ENCODE measurements around the gene TRMT2A. TPM values are rescaled to one million over a fixed set of nuclear protein-coding genes. Genes with fewer than 3 reads are reported as not detected.

TRMT2A gene
- total and polyA plus RNA-seq, 2 of the 8 experiments (the other 6 are each of a cell fraction or from before 2014, with no cell fraction given): 44.9 to 50.3 TPM

DNA sequence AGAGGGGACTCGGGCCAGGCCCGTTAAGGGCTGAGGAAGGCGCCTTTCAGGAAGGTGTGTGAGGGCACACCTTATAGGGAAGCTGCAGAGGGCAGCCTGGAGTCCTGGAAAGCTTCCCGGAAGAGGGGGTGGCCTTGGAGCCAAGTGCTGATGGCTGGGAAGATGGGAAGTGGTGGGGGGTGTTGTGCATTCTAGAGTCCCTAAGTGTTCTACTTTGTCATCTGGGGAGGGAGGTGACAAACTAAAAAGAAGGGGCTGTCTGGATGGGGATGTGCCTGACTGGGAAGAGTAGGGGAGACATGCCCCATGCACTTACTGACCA lies 21.4 kb upstream of the TRMT2A start:
- no peak overlapping the region for H2AK5ac ChIP-seq (ENCODE audit: low read depth, low read length)
- no peak overlapping the region for H2BK15ac ChIP-seq (ENCODE audit: low read length)
- H3K4me1 ChIP-seq (replicated peaks in 1 of 4; ENCODE audit: control insufficient read depth in 3 of 4, insufficient read depth in 4 of 4, low read length in 3 of 4): no peaks in the 10 kb centered on the region
- peaks cover 15 to 35% of the 10 kb centered on the region in 2 experiments for H4K20me1 ChIP-seq (replicated peaks in 1 of 2; ENCODE audit: control insufficient read depth in 1 of 2, insufficient read depth in 2 of 2, low read length in 2 of 2)
- FAIRE-seq (no peak), DNase-seq (ENCODE audit: low read depth in 1 of 2, low spot score in 2 of 2) (no peak)
- H3K23ac ChIP-seq (ENCODE audit: insufficient read length): no peak overlapping the region
- no peak overlapping the region for H2BK12ac ChIP-seq (ENCODE audit: low read depth, low read length)
- H3K23me2 ChIP-seq (ENCODE audit: low read depth, low read length): no peaks in the 10 kb centered on the region
- H3K14ac ChIP-seq (ENCODE audit: insufficient read length): no peak overlapping the region
- WGBS, 2 experiments (ENCODE audit: extremely low coverage in 1 of 2, insufficient coverage in 1 of 2, insufficient read length in 1 of 2, insufficient replicate concordance in 2 of 2, low coverage in 1 of 2, low lambda C conversion rate in 2 of 2, missing lambda C conversion rate in 1 of 2): 93% methylated on average over 4 of the region's 4 CpGs; no CpG with 5 or more reads in 1 of the 2 experiments
- H3K4me3 ChIP-seq (ENCODE audit: extremely low read depth in 1 of 4, insufficient read depth in 2 of 4, low read depth in 3 of 4, low read length in 4 of 4): no peak overlapping the region
- H2AFZ ChIP-seq (ENCODE audit: low read length): no peak overlapping the region
- H3K9ac ChIP-seq (replicated peaks in 1 of 4; ENCODE audit: extremely low read depth in 1 of 4, low read depth in 3 of 4, low read length in 3 of 4): no peak overlapping the region
- POLR2A ChIA-PET (ENCODE audit: partially characterized antibody): interaction anchor here (1.4 to 10.1 kb wide), 3 partner anchors 11 to 20 kb away, joined by 3 to 104 read pairs (median 40); partner anchors contain the start of gene TRMT2A
- H3K27me3 ChIP-seq (replicated peaks in 1 of 4; ENCODE audit: control insufficient read depth in 3 of 4, extremely low read depth in 1 of 4, insufficient read depth in 3 of 4, low read length in 3 of 4): no peaks in the 10 kb centered on the region
- H2BK5ac ChIP-seq (ENCODE audit: low read depth, low read length): no peak overlapping the region; the same call in 1 of the 2 replicates
- no peak overlapping the region for H3K27ac ChIP-seq (ENCODE audit: low read depth, low read length)
- H3K18ac ChIP-seq (ENCODE audit: extremely low read depth, low read length): no peak overlapping the region
- H4K91ac ChIP-seq (replicated peaks; ENCODE audit: insufficient read length, low read length): no peak overlapping the region
- H3K36me3 ChIP-seq (ENCODE audit: control insufficient read depth in 2 of 4, insufficient read depth in 4 of 4, low read length in 3 of 4): peaks cover 0 to 4% (median 2%) of the 10 kb centered on the region in 4 experiments; a peak in 1 of 8 replicates
- no peak overlapping the region for H3K4me2 ChIP-seq (ENCODE audit: insufficient read depth in 1 of 2, low read depth in 2 of 2, low read length in 2 of 2)
- H2BK20ac ChIP-seq (ENCODE audit: low read length): no peak overlapping the region
- H3K79me1 ChIP-seq (ENCODE audit: low read depth, low read length): peaks cover 21% of the 10 kb centered on the region
- TF ChIP-seq RAD21 (IDR thresholded peaks at IDR 0.05 in 1 of 2, conservative IDR thresholded peaks at IDR 0.05 in 1 of 2; ENCODE audit: low read depth in 2 of 2, low read length in 2 of 2): no peak
- TF ChIP-seq, protein P1, sequence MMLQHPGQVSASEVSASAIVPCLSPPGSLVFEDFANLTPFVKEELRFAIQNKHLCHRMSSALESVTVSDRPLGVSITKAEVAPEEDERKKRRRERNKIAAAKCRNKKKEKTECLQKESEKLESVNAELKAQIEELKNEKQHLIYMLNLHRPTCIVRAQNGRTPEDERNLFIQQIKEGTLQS (IDR thresholded peaks at IDR 0.05; ENCODE audit: insufficient read depth, low read depth, low read length): no peak
- TF ChIP-seq BCL11A (IDR thresholded peaks at IDR 0.05; ENCODE audit: low read depth in 2 of 2, low read length in 2 of 2): no peak
- TF ChIP-seq HDAC2 (IDR thresholded peaks at IDR 0.05; ENCODE audit: borderline replicate concordance in 1 of 2, low read depth in 2 of 2, low read length in 2 of 2): no peak
- no peak for TF ChIP-seq CTBP2 (IDR thresholded peaks at IDR 0.05; ENCODE audit: borderline replicate concordance, insufficient read depth, insufficient read length, low read length)
- TF ChIP-seq, protein P2, sequence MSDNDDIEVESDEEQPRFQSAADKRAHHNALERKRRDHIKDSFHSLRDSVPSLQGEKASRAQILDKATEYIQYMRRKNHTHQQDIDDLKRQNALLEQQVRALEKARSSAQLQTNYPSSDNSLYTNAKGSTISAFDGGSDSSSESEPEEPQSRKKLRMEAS (IDR thresholded peaks at IDR 0.05): no peak
- TF ChIP-seq, protein P3, sequence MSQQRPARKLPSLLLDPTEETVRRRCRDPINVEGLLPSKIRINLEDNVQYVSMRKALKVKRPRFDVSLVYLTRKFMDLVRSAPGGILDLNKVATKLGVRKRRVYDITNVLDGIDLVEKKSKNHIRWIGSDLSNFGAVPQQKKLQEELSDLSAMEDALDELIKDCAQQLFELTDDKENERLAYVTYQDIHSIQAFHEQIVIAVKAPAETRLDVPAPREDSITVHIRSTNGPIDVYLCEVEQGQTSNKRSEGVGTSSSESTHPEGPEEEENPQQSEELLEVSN (IDR thresholded peaks at IDR 0.05): no peak
- peaks cover 0 to 18% of the 10 kb centered on the region in 2 experiments; a peak in 3 of 4 replicates for H3K79me2 ChIP-seq (ENCODE audit: control insufficient read depth in 1 of 2, insufficient read depth in 2 of 2, low read length in 2 of 2)
- CTCF ChIA-PET (ENCODE audit: partially characterized antibody): interaction anchor here (1.0 to 2.5 kb wide), 5 partner anchors 9 to 178 kb away, joined by 3 to 13 read pairs (median 4); no protein-coding TSS in a partner anchor
- no peaks in the 10 kb centered on the region for H3K9me3 ChIP-seq (ENCODE audit: insufficient read depth in 2 of 2, low read depth in 1 of 2, low read length in 1 of 2)
- H4K8ac ChIP-seq (ENCODE audit: extremely low read depth, insufficient read depth, low read length): no peak overlapping the region; the same call in 1 of the 2 replicates
- H2BK120ac ChIP-seq (replicated peaks; ENCODE audit: low read depth, low read length): no peak overlapping the region
- H4K5ac ChIP-seq (ENCODE audit: insufficient read length, low read depth, low read length): no peak overlapping the region
- H3K56ac ChIP-seq (replicated peaks; ENCODE audit: insufficient read length, low read depth, low read length): no peak overlapping the region
- no peak overlapping the region for H3K4ac ChIP-seq (replicated peaks; ENCODE audit: insufficient read length, low read depth, low read length)
